Ascending aorta (tissue), 2 donors: ENCODE data around the gene SHISAL2A. TPM values are rescaled to one million over a fixed set of nuclear protein-coding genes. Genes with fewer than 3 reads are reported as not detected.

ENCODE experiments used
- DNase-seq, 2 donors: peaks; one replicate each; pipeline ENCODE4 v3.0.0-alpha.2; 2019; ENCODE audit warnings: low spot score in 2 of 2
- H3K27ac ChIP-seq, 2 donors: fragments of 200-600 bp; sonication (generic); one replicate each; pipeline ENCODE4 v1.5.1; 2016 to 2017; ENCODE audit warnings: mild to moderate bottlenecking in 1 of 2
- H3K27me3 ChIP-seq: fragments of 200-600 bp; sonication (generic); one replicate; pipeline ENCODE4 v1.5.1; 2017
- H3K36me3 ChIP-seq, 2 donors: fragments of 200-600 bp; sonication (generic); one replicate each; pipeline ENCODE4 v1.5.1; 2016
- H3K4me1 ChIP-seq, 2 donors: fragments of 200-600 bp; sonication (generic); one replicate each; pipeline ENCODE4 v1.5.1; 2016 to 2017; ENCODE audit warnings: mild to moderate bottlenecking in 1 of 2
- H3K4me3 ChIP-seq, 2 donors: fragments of 200-600 bp; sonication (generic); one replicate each; pipeline ENCODE4 v1.5.1; 2016 to 2017; ENCODE audit warnings: mild to moderate bottlenecking in 1 of 2
- H3K9me3 ChIP-seq, 2 donors: fragments of 200-600 bp; sonication (generic); one replicate each; pipeline ENCODE4 v1.5.1; 2016
- intact Hi-C: fragments of 100-400 bp; cut with DNase I; formaldehyde crosslinking; loops from one replicate; pipeline ENCODE4 v1.15.1; 2023
- total RNA-seq: library from RNA; depleted of rRNA; stranded (reverse); fragments of >200 nt; gene quantifications from one replicate; pipeline ENCODE4 v1.1.0, GENCODE V29; 2016
- TF ChIP-seq, protein P1 (sequence below), 3 experiments: fragments of 200-600 bp in 2 of 3; fragments of 450-650 bp in 1 of 3; sonication (generic) in 2 of 3; IDR thresholded peaks; one replicate each; pipeline ENCODE4 v1.5.1; 2016 to 2019; ENCODE audit warnings: antibody characterized with exemption in 3 of 3, mild to moderate bottlenecking in 1 of 3, moderate library complexity in 1 of 3

Gene SHISAL2A
- total RNA-seq, 1 donor from 2014 or later, result not detected

DNA sequence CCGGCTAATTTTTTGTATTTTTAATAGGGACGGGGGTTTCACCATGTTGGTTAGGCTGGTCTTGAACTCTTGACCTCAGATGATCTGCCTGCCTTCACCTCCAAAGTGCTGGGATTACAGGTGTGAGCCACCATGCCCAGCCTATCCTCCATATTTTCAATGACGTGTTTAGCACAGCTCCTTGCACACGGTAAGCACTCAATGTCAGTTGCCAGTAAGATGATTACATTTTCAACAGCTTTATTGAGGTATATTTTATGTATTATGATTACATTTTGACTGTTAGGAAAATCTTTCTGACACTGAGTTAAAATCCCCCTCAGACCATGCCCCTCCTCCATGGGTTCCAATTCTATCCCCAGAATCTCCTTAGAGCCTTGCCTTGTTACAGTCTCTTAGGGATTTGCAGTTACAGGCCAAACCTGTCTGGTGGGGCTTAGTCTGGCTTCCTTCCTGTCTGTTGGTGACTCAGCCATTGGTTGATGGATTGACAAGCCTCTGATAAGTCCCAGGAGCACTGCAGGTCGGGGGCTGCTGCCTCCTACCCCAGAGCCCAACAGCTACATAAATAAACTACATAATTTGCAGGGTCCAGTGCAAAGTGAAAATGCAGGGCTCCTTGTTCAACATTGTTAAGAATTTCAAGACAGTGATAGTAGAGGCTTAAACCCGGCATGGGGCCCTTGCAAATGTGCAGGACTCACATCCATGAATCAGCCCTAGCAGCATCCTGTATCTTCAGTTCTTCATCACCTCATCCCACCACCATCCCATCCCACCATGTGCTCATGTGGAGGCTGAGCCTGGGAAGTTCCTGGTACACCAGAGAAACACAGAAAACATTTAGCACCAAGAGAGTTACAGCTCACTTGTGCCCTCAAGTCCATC, 41.8 kb downstream of the SHISAL2A start:
- H3K27ac ChIP-seq, result no peak overlapping the region
- H3K36me3 ChIP-seq, result no peaks in the 10 kb centered on the region
- no peaks in the 10 kb centered on the region for H3K9me3 ChIP-seq
- TF ChIP-seq, protein P1, sequence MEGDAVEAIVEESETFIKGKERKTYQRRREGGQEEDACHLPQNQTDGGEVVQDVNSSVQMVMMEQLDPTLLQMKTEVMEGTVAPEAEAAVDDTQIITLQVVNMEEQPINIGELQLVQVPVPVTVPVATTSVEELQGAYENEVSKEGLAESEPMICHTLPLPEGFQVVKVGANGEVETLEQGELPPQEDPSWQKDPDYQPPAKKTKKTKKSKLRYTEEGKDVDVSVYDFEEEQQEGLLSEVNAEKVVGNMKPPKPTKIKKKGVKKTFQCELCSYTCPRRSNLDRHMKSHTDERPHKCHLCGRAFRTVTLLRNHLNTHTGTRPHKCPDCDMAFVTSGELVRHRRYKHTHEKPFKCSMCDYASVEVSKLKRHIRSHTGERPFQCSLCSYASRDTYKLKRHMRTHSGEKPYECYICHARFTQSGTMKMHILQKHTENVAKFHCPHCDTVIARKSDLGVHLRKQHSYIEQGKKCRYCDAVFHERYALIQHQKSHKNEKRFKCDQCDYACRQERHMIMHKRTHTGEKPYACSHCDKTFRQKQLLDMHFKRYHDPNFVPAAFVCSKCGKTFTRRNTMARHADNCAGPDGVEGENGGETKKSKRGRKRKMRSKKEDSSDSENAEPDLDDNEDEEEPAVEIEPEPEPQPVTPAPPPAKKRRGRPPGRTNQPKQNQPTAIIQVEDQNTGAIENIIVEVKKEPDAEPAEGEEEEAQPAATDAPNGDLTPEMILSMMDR (IDR thresholded peaks at IDR 0.05), result no peak
- no peak for DNase-seq
- H3K27me3 ChIP-seq, result no peaks in the 10 kb centered on the region
- H3K4me1 ChIP-seq, result no peaks in the 10 kb centered on the region
- no peak overlapping the region for H3K4me3 ChIP-seq
- intact Hi-C loops, result no loop called here

DNA sequence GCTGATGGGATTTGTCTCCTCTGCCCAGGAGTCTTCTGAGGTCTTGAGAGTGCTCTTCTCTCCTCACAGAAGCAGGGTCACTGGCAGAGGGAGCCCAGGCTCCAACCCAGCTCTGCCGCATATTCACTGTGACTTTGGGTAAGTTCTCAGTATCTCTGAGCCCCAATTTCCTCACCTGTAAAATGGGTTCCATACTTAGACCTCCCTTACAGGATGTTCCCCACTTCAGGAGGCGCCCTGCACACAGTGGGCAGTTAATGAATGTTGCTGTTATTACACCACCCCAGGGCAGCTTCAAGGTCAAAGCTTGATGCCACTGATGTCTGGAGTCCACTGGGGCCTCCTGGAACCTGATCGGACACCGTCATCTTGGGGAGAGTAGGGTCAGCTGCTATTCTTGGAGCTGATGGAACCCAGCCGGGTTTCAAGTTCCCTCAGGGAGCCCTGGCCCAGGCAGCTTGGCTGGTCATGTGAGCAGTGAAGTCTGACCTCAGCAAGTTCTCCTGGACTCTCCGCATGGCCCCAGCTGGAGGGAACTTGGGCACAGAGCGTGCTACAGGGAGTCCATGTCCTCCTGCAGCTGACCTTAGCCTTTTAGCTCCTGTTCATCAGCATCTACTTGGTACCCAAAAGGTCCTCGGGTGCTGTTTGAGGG, 43.4 kb downstream of the SHISAL2A start:
- DNase-seq, result peak in 1 of 2 donors; percentile 67
- no peak overlapping the region for H3K27ac ChIP-seq
- TF ChIP-seq, protein P1 (IDR thresholded peaks at IDR 0.05), result no peak
- H3K27me3 ChIP-seq, result no peaks in the 10 kb centered on the region
- no peaks in the 10 kb centered on the region for H3K4me1 ChIP-seq
- no peaks in the 10 kb centered on the region for H3K36me3 ChIP-seq
- intact Hi-C loops, result no loop called here
- no peaks in the 10 kb centered on the region for H3K9me3 ChIP-seq
- H3K4me3 ChIP-seq, result no peak overlapping the region

DNA sequence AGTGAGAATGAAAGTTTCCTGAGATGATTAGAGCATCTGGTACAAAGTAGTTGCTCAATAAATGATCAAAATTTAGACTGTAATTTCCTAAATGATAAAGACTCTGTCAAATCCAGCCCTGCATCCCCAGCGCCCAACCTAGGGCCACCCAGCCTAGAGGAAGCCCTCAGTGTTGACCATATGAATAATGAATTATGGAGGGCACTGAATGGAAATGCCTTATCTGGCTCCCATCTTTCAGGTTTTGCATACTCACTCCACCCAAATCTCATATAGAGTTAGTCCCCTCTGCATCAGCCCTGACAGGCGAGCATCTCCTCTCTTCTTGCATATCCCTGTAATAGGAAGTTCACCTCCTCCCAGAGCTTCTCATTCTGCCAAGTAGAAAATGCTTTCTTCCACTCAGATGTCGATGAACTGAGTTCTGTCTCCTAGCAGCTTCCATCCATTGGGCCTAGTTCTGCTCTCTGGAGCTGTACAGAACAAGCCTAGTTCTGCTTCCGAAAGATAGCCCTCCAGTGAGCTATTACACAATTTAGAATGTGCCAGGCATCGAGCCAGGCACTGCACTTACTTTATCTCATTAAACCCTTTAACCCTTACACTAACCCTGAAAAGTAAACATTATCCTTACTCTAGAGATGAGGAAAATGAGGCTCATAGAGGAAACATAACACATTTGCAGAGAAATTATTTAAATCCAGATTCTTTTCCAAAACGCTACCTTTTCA, 44.3 kb downstream of the SHISAL2A start:
- peak in 1 of 2 donors; percentile 18 for DNase-seq
- Histone ChIP-seq H3K4me1 (no peaks in the 10 kb centered on the region), H3K27ac (no peak overlapping the region), H3K4me3 (no peak overlapping the region), H3K27me3 (no peaks in the 10 kb centered on the region), H3K36me3 (no peaks in the 10 kb centered on the region), H3K9me3 (no peaks in the 10 kb centered on the region)
- TF ChIP-seq, protein P1 (IDR thresholded peaks at IDR 0.05), result no peak
- intact Hi-C loops, result no loop called here

DNA sequence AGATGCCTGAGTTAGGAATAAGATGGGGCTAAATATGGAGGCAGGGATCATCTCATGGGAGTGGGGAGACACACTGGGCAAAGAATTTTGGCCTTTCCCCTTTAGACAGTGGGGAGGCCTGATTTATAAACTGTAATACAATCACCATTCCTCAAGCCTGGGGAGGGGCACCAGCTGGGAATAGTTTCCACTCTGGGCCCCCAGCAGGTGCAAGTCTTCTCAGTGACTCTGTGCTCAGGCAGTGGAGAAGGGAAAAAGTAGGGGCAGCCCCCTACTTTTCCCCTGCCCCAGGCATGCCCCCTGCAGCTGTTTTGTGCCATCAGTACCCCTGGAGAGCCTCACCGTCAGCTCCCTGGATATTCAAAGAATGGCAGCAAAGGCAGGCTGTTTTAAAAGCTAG, 46.1 kb downstream of the SHISAL2A start:
- Histone ChIP-seq H3K4me3 (no peak overlapping the region), H3K4me1 (no peaks in the 10 kb centered on the region), H3K36me3 (no peaks in the 10 kb centered on the region), H3K27me3 (no peaks in the 10 kb centered on the region), H3K27ac (no peak overlapping the region), H3K9me3 (no peaks in the 10 kb centered on the region)
- intact Hi-C loops, result no loop called here
- TF ChIP-seq, protein P1 (IDR thresholded peaks at IDR 0.05), result no peak
- peak in 1 of 2 donors; percentile 8 for DNase-seq

DNA sequence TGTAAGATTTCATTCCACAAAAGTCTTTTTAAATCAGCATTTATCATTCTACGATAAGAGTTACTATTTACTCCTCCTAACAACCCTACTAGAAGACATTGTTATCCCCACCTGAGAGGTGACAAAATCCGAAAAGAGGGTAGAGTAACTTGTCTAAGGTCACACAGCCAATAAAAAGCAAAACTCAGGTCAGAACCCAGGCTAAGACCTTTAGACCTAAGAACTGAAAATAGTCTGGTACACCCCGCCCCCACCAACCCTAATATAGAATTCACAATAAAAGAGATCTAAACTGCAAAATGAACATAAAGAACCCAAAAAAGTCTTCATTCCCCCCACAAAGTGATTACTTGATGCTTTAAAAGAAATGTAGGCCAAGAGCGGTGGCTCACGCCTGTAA, 46.5 kb downstream of the SHISAL2A start:
- intact Hi-C loops, result no loop called here
- TF ChIP-seq, protein P1 (IDR thresholded peaks at IDR 0.05), result no peak

More for the DNA sequence above, 46.5 kb downstream of the SHISAL2A start:
- H3K36me3 ChIP-seq, result no peaks in the 10 kb centered on the region
- no peaks in the 10 kb centered on the region for H3K9me3 ChIP-seq
- H3K4me3 ChIP-seq, result no peak overlapping the region
- no peaks in the 10 kb centered on the region for H3K4me1 ChIP-seq
- H3K27me3 ChIP-seq, result no peaks in the 10 kb centered on the region
- H3K27ac ChIP-seq, result no peak overlapping the region
- no peak for DNase-seq
